Fibroblast of lung (primary cell): ENCODE data around the gene HDLBP.

Source experiments
- CTCF ChIP-seq, 2 donors: IDR thresholded peaks in 1 of 2; conservative IDR thresholded peaks in 1 of 2; 1 replicate in 1 of 2; 2 replicates in 1 of 2; pipeline ENCODE4 v1.5.1; 2011 to 2012; ENCODE audit warnings: low read length in 2 of 2, control low read depth in 1 of 2, inconsistent platforms in 1 of 2, low read depth in 1 of 2, mild to moderate bottlenecking in 1 of 2
- EZH2 ChIP-seq: IDR thresholded peaks from 2 replicates; pipeline ENCODE4 v1.5.1; 2012; ENCODE audit warnings: low read length, control low read depth, mild to moderate bottlenecking; ENCODE audit errors: missing control alignments

GRCh38 chr2:241330616-241330981 is 15.1 kb upstream of the HDLBP start:
- TF ChIP-seq CTCF (conservative IDR thresholded peaks at IDR 0.05 in 1 of 2, IDR thresholded peaks at IDR 0.05 in 1 of 2; ENCODE audit: low read depth in 1 of 2, low read length in 2 of 2) = no peak
- TF ChIP-seq EZH2 = no peak
